NT2/D1 (cell line): ENCODE data around the gene SLC10A3.
A peak's percentile ranks its signal among the peaks of the same experiment; 100 is the strongest.

Experiments used
- DNase-seq: peaks from one replicate; pipeline ENCODE4 v3.0.0-alpha.2; 2011; ENCODE audit warnings: low read depth, low spot score
- H3K27me3 ChIP-seq: 2 replicates; pipeline ENCODE4 v1.6.0; 2011; ENCODE audit warnings: mild to moderate bottlenecking; ENCODE audit not compliant: insufficient read length, insufficient read depth
- H3K36me3 ChIP-seq: 2 replicates; pipeline ENCODE4 v1.6.1; 2011; ENCODE audit warnings: mild to moderate bottlenecking, low read length, mixed read lengths; ENCODE audit not compliant: insufficient read depth, insufficient read length
- H3K4me1 ChIP-seq: 2 replicates; pipeline ENCODE4 v1.5.1; 2011; ENCODE audit not compliant: insufficient read depth, insufficient read length
- H3K4me3 ChIP-seq: 2 replicates; pipeline ENCODE4 v1.5.1; 2011; ENCODE audit warnings: low read depth; ENCODE audit not compliant: insufficient read length
- H3K9ac ChIP-seq: 2 replicates; pipeline ENCODE4 v1.6.0; 2011; ENCODE audit warnings: low read depth; ENCODE audit not compliant: insufficient read length
- H3K9me3 ChIP-seq: 2 replicates; pipeline ENCODE4 v1.5.1; 2011; ENCODE audit warnings: mild to moderate bottlenecking, low read length; ENCODE audit not compliant: insufficient read depth
- SUZ12 ChIP-seq: IDR thresholded peaks from 2 replicates; pipeline ENCODE4 v1.6.1; 2011; ENCODE audit not compliant: insufficient read length, insufficient read depth; ENCODE audit errors: extremely low read depth
- YY1 ChIP-seq: IDR thresholded peaks from 2 replicates; pipeline ENCODE4 v1.6.1; 2011; ENCODE audit not compliant: insufficient read length, insufficient read depth
- ZNF274 ChIP-seq: IDR thresholded peaks from 2 replicates; pipeline ENCODE4 v1.6.1; 2011; ENCODE audit warnings: mild to moderate bottlenecking, low read depth, low read length

The SLC10A3 gene

DNA sequence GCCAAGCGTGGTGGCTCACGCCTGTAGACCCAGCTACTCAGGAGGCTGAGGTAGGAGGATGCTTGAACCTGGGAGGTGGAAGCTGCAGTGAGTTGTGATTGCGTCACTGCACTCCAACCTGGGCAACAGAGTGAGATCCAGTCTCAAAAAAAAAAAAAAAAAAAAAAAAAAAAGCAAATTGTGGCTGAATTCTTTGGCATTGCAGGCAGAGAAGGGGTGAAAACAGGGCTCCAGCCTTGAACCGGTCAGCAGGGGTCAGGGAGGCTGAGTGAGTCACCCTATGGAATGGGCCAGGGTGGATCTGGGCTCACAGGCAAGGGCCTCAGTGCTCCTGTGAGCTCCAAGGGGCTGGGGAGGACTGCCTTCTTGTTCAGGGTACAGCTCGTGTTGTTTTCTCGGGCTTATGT lies 38.8 kb upstream of the SLC10A3 start:
- H3K4me3 ChIP-seq = no peak overlapping the region
- no peaks in the 10 kb centered on the region for H3K27me3 ChIP-seq
- H3K36me3 ChIP-seq = peaks cover 30% of the 10 kb centered on the region
- peaks cover 5% of the 10 kb centered on the region for H3K4me1 ChIP-seq
- H3K9ac ChIP-seq = no peak overlapping the region
- TF ChIP-seq SUZ12 (no peak), ZNF274 (no peak), YY1 (no peak)
- H3K9me3 ChIP-seq = no peaks in the 10 kb centered on the region
- DNase-seq = no peak

DNA sequence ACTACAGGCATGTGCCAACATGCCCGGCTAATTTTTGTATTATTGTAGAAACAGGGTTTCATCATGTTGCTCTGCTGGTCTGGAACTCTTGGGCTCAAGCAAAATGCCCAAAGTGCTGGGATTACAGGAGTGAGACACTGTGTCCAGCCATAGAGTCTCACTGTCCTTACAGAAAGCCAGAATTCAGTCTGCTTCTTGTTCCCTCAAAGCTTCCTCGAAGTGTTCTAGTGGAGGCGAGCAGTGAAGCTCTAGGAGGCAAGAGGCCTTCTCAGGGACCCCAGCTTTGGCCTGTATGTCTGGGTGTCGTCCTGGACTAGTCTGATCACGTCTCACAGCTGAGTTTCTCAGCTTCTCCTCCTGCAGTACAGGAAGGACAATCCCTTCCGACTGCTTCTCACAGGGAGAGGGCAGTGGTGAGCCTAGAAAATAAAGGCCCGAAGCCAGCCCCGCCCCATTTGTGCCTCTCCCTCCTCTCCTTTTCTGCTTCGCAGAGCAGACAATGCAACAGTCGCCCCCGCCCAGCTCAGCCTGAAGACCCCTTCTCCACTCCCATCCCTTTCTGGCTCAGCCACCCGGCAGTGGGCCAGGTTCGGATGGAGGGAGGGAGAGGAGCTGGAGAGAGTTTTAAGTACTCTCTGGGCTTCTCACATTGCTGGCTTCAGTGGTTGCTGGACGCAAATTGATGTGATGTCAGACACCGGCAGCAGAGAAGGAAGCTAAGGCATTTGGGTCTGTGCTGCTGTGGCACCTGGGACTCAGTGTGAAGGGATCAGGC lies 36.7 kb upstream of the SLC10A3 start:
- Histone ChIP-seq H3K4me3 (no peak overlapping the region), H3K27me3 (no peaks in the 10 kb centered on the region), H3K9ac (no peak overlapping the region), H3K4me1 (peaks cover 5% of the 10 kb centered on the region), H3K9me3 (no peaks in the 10 kb centered on the region), H3K36me3 (peaks cover 8% of the 10 kb centered on the region)
- DNase-seq = no peak
- TF ChIP-seq ZNF274 = no peak

DNA sequence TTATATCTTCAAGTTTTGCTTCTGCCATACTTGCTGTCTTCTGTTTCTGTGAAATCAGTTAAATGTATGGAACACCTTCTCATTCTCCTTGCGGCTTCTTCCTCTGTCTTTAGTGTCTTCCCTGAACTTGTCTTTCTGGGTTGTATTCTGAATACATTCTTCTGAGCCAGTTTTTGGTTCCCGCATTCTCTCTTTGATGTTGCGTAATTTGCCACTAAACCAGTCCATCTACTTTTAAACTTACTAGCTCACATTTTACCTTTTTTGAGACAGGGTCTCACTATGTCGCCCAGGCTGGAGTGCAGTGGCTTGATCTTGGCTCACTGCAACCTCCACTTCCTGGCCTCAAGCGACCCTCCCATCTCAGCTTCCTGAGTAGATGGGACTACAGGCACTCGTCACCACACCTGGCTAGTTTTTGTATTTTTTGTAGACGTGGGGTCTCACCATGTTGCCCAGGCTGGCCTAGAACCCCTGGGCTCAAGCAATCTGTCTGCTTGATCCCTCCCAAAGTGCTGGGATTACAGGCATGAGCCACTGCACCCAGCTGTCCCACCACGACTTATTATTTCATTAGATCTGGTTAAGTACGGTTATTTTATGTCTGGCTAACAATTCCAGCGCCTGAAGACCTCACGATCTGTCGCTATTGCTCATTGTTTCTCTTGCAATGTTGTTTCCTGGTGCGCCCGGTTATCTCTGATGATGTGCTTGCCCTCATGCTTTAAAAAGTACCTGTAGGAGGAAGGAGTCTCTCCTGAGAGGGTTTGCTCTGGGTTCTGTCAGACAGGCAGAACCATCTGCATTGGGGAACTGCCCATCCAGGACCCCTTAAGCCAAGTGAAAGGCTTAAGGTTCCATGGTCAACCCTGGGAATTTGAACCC lies 35.4 kb upstream of the SLC10A3 start:
- no peaks in the 10 kb centered on the region for H3K9me3 ChIP-seq
- no peaks in the 10 kb centered on the region for H3K4me1 ChIP-seq
- no peak for DNase-seq
- no peaks in the 10 kb centered on the region for H3K27me3 ChIP-seq
- no peak overlapping the region for H3K9ac ChIP-seq
- TF ChIP-seq ZNF274 (no peak), YY1 (no peak), SUZ12 (no peak)
- H3K36me3 ChIP-seq = peaks cover 4% of the 10 kb centered on the region
- H3K4me3 ChIP-seq = no peak overlapping the region

DNA sequence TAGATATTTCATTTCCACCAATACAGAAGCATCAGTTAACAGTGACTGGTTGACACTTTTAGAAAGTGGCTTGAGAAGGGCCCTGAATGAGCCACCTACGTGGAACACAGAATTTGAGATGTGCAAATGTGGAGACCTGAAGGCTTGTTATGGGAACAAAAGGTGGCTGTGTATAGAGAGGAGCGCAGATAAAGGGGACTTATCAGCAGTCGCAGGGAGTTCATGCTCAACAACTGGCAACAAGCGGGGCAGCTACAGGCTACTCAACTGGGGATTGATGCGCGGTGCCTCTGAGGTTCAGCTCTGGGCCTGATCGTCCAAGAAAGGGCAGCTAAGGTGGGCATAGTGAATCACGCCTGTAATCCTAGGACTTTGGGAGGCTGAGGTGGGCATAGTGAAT lies 29.0 kb upstream of the SLC10A3 start:
- Histone ChIP-seq H3K4me3 (no peak overlapping the region), H3K4me1 (no peaks in the 10 kb centered on the region), H3K9me3 (no peaks in the 10 kb centered on the region), H3K9ac (no peak overlapping the region), H3K27me3 (no peaks in the 10 kb centered on the region), H3K36me3 (no peaks in the 10 kb centered on the region)
- DNase-seq = no peak
- TF ChIP-seq ZNF274 = no peak
- no peak for TF ChIP-seq SUZ12
- no peak for TF ChIP-seq YY1

DNA sequence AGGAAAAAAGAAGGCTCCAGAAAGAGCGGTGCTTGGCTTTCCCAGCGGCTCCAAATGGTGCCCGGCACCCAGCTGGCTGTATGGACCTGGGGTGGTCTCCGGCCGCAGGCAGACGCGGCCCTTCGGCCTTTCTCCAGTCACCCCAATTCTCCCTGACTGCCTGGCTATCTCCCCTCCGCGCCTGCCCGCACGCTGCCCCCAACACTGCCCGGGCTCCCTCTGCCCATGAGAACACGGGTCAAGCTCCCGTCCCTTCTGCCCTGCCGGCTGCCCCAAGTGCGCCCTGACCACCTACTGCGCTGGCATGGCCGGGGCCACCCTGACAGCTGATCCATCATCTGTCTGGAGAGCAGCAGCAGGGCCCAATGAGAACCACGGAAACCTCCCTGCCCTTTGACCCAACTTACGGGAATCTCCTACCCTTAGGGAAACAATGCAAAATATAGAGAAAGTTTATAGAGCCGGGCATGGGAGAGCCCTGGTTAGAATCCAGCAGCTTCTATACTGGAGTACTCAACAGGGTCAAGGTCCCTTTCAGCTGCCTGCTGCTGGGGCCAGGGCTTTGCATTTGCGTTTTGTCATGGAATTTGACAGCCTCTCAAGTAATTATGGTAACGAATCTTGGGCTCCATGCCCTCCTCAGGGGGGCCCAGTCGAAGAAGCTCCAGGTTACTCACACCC lies 26.8 kb upstream of the SLC10A3 start:
- H3K9me3 ChIP-seq = no peaks in the 10 kb centered on the region
- H3K4me3 ChIP-seq = peak overlapping the region; percentile 15
- no peak for DNase-seq
- no peaks in the 10 kb centered on the region for H3K27me3 ChIP-seq
- H3K4me1 ChIP-seq = no peaks in the 10 kb centered on the region
- no peak for TF ChIP-seq ZNF274
- TF ChIP-seq YY1 = no peak
- TF ChIP-seq SUZ12 = no peak
- H3K9ac ChIP-seq = peak overlapping the region; percentile 32
- no peaks in the 10 kb centered on the region for H3K36me3 ChIP-seq

DNA sequence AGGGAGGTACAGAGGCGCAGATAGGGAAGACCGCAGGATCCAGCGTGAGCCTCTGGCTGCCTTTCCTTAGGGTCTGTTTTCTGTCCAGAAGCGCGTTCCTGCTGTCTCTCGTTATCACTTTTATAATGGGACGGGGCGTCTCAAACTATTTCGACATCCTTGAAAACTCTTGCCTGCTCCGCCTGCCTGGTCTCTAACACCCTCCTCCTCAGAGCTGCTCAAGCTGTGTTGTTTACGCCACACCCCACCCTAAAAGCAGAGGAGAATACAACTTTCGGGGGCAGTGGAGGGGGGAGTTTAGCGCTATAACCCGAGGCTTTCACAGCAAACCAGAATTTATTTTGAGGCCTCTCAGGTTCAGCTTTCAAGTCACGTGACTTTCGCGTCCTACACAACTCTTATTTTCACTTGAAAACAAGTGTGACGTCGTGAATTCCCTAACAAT lies 26.2 kb upstream of the SLC10A3 start:
- Histone ChIP-seq H3K4me1 (no peaks in the 10 kb centered on the region), H3K27me3 (no peaks in the 10 kb centered on the region), H3K4me3 (peak overlapping the region; percentile 16), H3K9me3 (no peaks in the 10 kb centered on the region), H3K36me3 (no peaks in the 10 kb centered on the region), H3K9ac (peak overlapping the region; percentile 59)
- no peak for DNase-seq
- TF ChIP-seq SUZ12 = no peak
- TF ChIP-seq YY1 = no peak
- TF ChIP-seq ZNF274 = no peak
